GM12873 (cell line): ENCODE results near the gene DAP3.

Experiments
- CTCF ChIP-seq: IDR thresholded peaks from 2 replicates; pipeline ENCODE4 v1.5.1; 2012; ENCODE audit warnings: low read depth, mild to moderate bottlenecking, moderate library complexity, low read length, control low read depth; ENCODE audit not compliant: insufficient read depth; ENCODE audit errors: missing control alignments

The DAP3 gene

GRCh38 chr1:155729031-155729898 lies 40.4 kb downstream of the DAP3 start:
- TF ChIP-seq CTCF: peak; percentile 80

- no peak for TF ChIP-seq CTCF
Observed at GRCh38 chr1:155740995-155741394, 52.1 kb downstream of the DAP3 start.

GRCh38 chr1:155741908-155742307 lies 53.0 kb downstream of the DAP3 start:
- TF ChIP-seq CTCF: no peak

- TF ChIP-seq CTCF: no peak
Observed at GRCh38 chr1:155744711-155745283, 55.9 kb downstream of the DAP3 start.

- TF ChIP-seq CTCF: no peak
Observed at GRCh38 chr1:155759966-155760630, 71.2 kb downstream of the DAP3 start.

- TF ChIP-seq CTCF: no peak
Observed at GRCh38 chr1:155760751-155761475, 72.0 kb downstream of the DAP3 start.
